ENCODE data around the gene CDKN2B-AS1.

The CDKN2B-AS1 gene

DNA sequence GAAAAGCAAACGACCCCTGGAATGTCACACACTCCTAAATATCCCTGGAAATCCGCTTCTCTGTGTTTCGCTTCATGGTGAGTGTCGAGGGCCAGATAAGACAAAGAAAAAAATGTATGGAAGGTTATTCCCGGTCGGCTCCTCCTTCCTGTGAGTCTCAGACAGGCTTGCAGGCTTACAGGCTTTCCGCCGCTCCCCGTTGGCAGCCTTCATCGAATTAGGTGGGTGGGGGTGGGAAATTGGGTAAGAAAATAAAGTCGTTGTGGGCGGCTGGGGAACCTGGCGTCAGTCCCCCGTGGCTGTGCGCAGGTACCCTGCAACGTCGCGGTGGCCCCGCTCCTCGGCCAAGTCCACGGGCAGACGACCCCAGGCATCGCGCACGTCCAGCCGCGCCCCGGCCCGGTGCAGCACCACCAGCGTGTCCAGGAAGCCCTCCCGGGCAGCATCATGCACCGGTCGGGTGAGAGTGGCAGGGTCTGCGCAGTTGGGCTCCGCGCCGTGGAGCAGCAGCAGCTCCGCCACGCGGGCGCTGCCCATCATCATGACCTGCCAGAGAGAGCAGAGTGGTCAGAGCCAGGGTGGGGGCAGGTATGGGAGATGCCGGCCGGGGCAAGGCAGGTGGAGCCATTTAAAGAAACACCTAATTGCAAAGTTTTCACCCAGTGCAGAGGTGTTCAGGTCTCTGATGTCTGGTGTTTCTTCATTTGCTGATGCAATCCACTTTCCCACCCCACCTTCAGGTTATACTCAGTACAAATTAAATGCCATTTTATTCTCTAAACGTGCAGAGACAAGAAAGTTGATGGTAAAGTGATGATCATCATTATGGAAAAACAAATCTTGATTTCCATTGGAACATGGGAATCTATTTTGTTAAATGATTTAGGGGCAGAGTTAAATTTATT is 11.4 kb downstream of the CDKN2B-AS1 start:
- DNase-seq (ENCODE audit: low spot score): no peak

DNA sequence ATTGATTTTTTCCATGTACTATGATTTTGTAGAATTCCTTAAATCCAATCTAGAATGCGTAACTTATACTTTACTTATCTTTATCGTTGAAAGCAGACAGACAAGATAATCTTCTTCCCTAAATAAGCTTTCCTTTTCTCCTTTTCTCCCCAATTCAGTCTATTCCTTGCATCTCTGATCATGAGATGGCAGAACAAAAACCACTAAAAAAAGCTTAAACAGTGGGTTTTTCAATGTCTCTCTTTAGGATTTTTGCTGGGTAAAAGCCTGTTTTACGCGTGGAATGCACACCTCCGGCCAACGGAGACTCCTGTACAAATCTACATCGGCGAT is 13.8 kb downstream of the CDKN2B-AS1 start:
- DNase-seq (ENCODE audit: low spot score): no peak

GRCh38 chr9:22008717-22009505 is 14.3 kb downstream of the CDKN2B-AS1 start, which contains the start of gene CDKN2B:
Gene CDKN2B (minus strand): TSS chr9:22009305. CDS start chr9:22008953, 352 bp downstream.
- DNase-seq (ENCODE audit: low spot score): peak; percentile 93

DNA sequence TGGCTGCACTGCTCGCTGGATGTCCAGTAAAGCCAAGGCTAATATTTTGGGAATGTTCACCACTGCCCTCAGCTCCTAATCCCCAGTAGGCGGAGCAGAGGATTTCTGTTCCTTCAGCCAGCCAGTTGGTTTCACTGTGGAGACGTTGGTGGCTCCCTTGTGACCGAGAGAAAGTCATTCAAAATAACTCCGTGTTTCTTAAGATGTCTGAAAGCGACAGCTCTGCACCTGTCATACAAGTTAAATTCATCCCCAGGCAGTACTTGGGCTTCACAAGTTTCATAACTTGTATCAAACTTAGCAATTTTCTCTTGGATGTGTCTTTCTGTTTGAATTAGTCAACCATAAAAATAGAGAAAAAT is 14.9 kb downstream of the CDKN2B-AS1 start:
- DNase-seq (ENCODE audit: low spot score): no peak

GRCh38 chr9:22010866-22011625 is 16.5 kb downstream of the CDKN2B-AS1 start:
- DNase-seq (ENCODE audit: low spot score): no peak

GRCh38 chr9:22022396-22022795 is 27.8 kb downstream of the CDKN2B-AS1 start:
- DNase-seq (ENCODE audit: low spot score): no peak

DNA sequence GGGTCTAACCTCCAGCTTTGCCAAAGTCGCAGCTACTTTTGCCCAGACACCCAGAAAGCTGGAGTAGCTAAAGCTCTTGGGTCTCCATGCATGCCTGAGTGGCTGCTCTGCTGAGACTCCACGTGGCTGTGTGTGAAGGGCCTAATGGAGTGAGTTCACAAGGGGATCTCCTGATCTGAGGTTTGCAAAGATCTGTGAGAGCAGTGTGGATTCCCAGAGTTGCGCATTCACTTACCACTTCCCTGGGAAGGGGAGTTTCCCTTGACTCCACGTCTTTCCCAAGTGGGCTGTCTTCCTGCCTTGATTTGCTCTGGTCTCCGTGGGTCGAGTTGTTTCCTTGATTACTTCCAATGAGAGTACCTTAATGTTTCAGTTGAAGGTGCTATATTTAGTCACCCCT is 32.1 kb downstream of the CDKN2B-AS1 start:
- DNase-seq (ENCODE audit: low spot score): no peak

- DNase-seq (ENCODE audit: low spot score): no peak
These were observed 33.8 kb downstream of the CDKN2B-AS1 start for GRCh38 chr9:22028394-22028793.

- DNase-seq (ENCODE audit: low spot score): no peak
These were observed 34.6 kb downstream of the CDKN2B-AS1 start for GRCh38 chr9:22029231-22029630.

DNA sequence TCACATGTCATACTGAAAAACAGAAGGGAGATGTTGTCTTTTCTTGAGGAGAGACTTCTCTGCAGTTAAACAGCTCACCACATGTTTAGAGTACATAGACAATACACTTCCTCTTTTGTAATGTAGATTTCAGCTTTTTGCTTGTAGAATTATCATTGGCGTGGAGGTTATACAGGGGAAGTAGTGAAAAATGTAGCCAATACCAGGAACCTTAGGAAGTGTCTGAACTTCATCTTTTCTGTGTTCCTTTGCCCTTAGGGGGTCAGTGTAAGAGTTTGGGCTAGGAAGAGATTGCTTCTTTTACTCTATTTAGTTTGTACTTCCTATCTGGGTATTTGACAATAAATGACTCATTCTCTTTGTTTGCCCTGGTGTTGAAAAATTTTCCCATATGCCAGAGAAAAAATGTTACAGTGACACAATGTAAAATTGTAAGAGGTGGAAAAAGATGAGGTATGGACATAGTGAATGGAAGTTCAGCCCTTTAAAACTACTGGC is 35.6 kb downstream of the CDKN2B-AS1 start:
- DNase-seq (ENCODE audit: low spot score): no peak

GRCh38 chr9:22031655-22032411 is 37.2 kb downstream of the CDKN2B-AS1 start:
- no peak for DNase-seq (ENCODE audit: low spot score)

GRCh38 chr9:22033012-22033630 is 38.5 kb downstream of the CDKN2B-AS1 start:
- DNase-seq (ENCODE audit: low spot score): no peak

GRCh38 chr9:22035591-22036011 is 41.0 kb downstream of the CDKN2B-AS1 start:
- DNase-seq (ENCODE audit: low spot score): no peak

GRCh38 chr9:22036866-22037626 is 42.5 kb downstream of the CDKN2B-AS1 start:
- DNase-seq (ENCODE audit: low spot score): no peak

DNA sequence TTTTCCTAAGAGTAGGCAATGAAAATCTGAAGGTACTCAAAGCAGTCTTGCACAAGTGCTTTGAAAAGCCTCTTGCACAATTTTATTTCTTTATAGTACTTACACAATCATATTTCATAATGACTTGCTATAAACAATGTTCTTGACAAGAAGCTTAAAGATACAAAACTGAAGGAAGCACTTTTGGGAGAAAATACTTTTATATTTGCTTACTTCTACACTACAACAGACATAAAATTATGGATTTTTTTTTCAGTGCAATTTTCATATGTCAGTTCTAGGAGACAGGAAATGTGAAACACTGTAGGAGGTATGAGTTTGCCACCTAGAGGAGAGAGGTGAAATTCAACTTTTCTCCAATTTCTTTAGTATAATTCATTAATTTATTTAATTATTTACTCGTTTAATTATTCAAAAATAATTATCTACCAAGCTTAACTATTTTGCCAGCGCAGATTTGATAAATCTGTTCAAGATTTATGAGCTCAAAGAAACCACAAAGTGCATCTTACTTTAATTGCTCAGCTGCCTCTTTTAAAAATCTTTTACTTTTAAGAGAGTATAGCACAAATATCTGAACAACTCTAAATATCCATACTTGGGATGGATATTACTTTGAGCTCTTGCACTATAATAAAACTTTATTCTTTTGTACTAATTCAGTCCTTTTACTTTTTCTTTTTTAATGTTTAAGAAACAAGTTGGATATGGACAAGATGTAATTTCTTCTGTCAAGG is 43.5 kb downstream of the CDKN2B-AS1 start:
- peak; percentile 33 for DNase-seq (ENCODE audit: low spot score)

GRCh38 chr9:22039258-22039657 is 44.7 kb downstream of the CDKN2B-AS1 start:
- DNase-seq (ENCODE audit: low spot score): no peak

GRCh38 chr9:22040760-22041159 is 46.2 kb downstream of the CDKN2B-AS1 start:
- no peak for DNase-seq (ENCODE audit: low spot score)

DNA sequence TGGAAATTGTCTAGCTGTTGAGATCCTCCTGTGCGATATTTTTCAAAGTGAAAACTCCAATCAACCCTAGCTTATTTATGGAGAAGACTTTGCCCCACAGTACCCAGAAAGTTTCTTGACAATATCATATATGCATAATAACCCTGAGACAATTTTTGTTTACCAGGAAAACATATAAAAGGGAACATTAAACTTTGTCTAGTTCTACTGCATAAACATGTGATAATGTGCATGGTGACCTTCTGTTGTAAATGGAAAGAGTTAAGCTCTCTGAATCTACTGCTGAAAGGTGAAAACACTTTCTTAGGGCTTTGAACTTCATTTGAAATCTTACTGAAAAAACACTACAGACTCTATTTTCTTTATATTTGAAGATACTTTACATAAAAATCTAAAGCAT is 46.8 kb downstream of the CDKN2B-AS1 start:
- no peak for DNase-seq (ENCODE audit: low spot score)

- DNase-seq (ENCODE audit: low spot score): no peak
These were observed 47.2 kb downstream of the CDKN2B-AS1 start for GRCh38 chr9:22041775-22042174.

DNA sequence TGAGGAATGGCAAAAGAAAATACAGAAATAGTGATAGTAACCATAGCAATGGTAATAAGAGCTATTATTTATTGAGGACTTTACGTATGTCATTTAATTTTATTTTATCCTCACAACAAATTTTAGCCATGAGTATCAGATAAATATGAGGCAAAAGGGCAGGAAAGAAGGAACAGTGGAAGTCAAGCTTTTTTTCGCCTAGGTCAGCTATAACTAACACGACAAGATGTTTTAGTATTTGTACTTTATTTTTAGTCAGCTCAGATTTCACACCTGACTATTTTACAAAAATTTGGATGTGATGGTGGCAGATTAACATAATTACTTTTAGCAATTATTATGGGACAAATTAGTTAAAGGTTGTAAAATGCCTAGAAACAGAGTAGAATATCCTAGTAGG is 49.3 kb downstream of the CDKN2B-AS1 start:
- DNase-seq (ENCODE audit: low spot score): no peak

Data from COLO829 (cell line).